NCI-H2227 (cell line): ENCODE results near the gene EIF5.

Source experiments
- DNase-seq: peaks from one replicate; lab custom pipeline; 2025; ENCODE audit not compliant: unreplicated experiment; lab: John Stamatoyannopoulos, UW

Gene EIF5

GRCh38 chr14:103333754-103334643, at the start of gene EIF5:
TSS of gene EIF5 (plus strand) at chr14:103334237. CDS start at chr14:103335861, 1,624 bp downstream.
- DNase-seq, result peak; percentile 99

GRCh38 chr14:103284574-103285467, 49.2 kb upstream of the EIF5 start:
- no peak for DNase-seq

- DNase-seq, result no peak
Observed at GRCh38 chr14:103286460-103286859, 47.6 kb upstream of the EIF5 start.

GRCh38 chr14:103286968-103287850, 46.8 kb upstream of the EIF5 start:
- no peak for DNase-seq

- no peak for DNase-seq
Observed at GRCh38 chr14:103288076-103288766, 45.8 kb upstream of the EIF5 start.

- DNase-seq, result no peak
Observed at GRCh38 chr14:103290056-103290455, 44.0 kb upstream of the EIF5 start.

GRCh38 chr14:103290494-103290893, 43.5 kb upstream of the EIF5 start:
- DNase-seq, result no peak

GRCh38 chr14:103290961-103291360, 43.1 kb upstream of the EIF5 start:
- no peak for DNase-seq

GRCh38 chr14:103292426-103293374, 41.3 kb upstream of the EIF5 start:
- DNase-seq, result peak; percentile 74

- DNase-seq, result no peak
Observed at GRCh38 chr14:103293465-103293864, 40.6 kb upstream of the EIF5 start.

GRCh38 chr14:103294091-103294490, 39.9 kb upstream of the EIF5 start:
- no peak for DNase-seq

- DNase-seq, result no peak
Observed at GRCh38 chr14:103296007-103296406, 38.0 kb upstream of the EIF5 start.

- no peak for DNase-seq
Observed at GRCh38 chr14:103296987-103297386, 37.0 kb upstream of the EIF5 start.

- no peak for DNase-seq
Observed at GRCh38 chr14:103298620-103299019, 35.4 kb upstream of the EIF5 start.

- DNase-seq, result no peak
Observed at GRCh38 chr14:103301512-103302354, 32.3 kb upstream of the EIF5 start.

- DNase-seq, result no peak
Observed at GRCh38 chr14:103302966-103303365, 31.1 kb upstream of the EIF5 start.

- DNase-seq, result no peak
Observed at GRCh38 chr14:103304706-103305105, 29.3 kb upstream of the EIF5 start.
